Type B pancreatic cell (in vitro differentiated cells): Measurements from ENCODE around the gene CERS1. TPM values are rescaled to one million over a fixed set of nuclear protein-coding genes. Genes with fewer than 3 reads are reported as not detected.

Experiments
- DNase-seq: peaks from one replicate; pipeline ENCODE4 v3.0.0; 2021; ENCODE audit warnings: mixed read lengths; ENCODE audit not compliant: unreplicated experiment; ENCODE audit errors: extremely low spot score
- H3K27ac Mint-ChIP-seq: 2 replicates; pipeline ENCODE4 v1.8.0; 2021; ENCODE audit warnings: mild to moderate bottlenecking, mixed read lengths
- H3K27me3 Mint-ChIP-seq: 2 replicates; pipeline ENCODE4 v1.8.0; 2021; ENCODE audit warnings: mixed read lengths
- H3K36me3 Mint-ChIP-seq: 2 replicates; pipeline ENCODE4 v1.8.0; 2021; ENCODE audit warnings: mixed read lengths
- H3K4me1 Mint-ChIP-seq: one replicate; pipeline ENCODE4 v1.8.0; 2021; ENCODE audit warnings: mixed read lengths; ENCODE audit not compliant: unreplicated experiment
- H3K4me3 Mint-ChIP-seq: 2 replicates; pipeline ENCODE4 v1.8.0; 2021; ENCODE audit warnings: mild to moderate bottlenecking, mixed read lengths
- H3K9me3 Mint-ChIP-seq: 2 replicates; pipeline ENCODE4 v1.8.0; 2021; ENCODE audit warnings: mixed read lengths
- CTCF ChIP-seq: fragments of 200-600 bp; sonication (generic); conservative IDR thresholded peaks from 2 replicates; pipeline ENCODE4 v1.5.0; 2021; ENCODE audit warnings: antibody characterized with exemption, mild to moderate bottlenecking
- total RNA-seq: library from RNA; stranded (reverse); gene quantifications from 2 replicates; pipeline ENCODE4 v1.2.1, GENCODE V29; 2021; ENCODE audit warnings: low replicate concordance

Gene CERS1
- total RNA-seq, 1 donor from 2014 or later: 14.8 TPM

- no peak overlapping the region for H3K27ac Mint-ChIP-seq
- TF ChIP-seq CTCF: no peak
- peaks cover 28% of the 10 kb centered on the region for H3K36me3 Mint-ChIP-seq
- no peaks in the 10 kb centered on the region for H3K4me1 Mint-ChIP-seq
- peaks cover 5% of the 10 kb centered on the region for H3K9me3 Mint-ChIP-seq
- H3K4me3 Mint-ChIP-seq: no peak overlapping the region
- H3K27me3 Mint-ChIP-seq: no peaks in the 10 kb centered on the region
- DNase-seq: no peak
Observed at GRCh38 chr19:18878858-18879578, 16.9 kb downstream of the CERS1 start.

- no peak for TF ChIP-seq CTCF
- H3K27me3 Mint-ChIP-seq: no peaks in the 10 kb centered on the region
Observed at GRCh38 chr19:18878058-18878797, 17.7 kb downstream of the CERS1 start.

GRCh38 chr19:18876865-18877264 lies 19.1 kb downstream of the CERS1 start:
- Mint-ChIP-seq H3K36me3 (peaks cover 32% of the 10 kb centered on the region), H3K4me1 (peaks cover 3% of the 10 kb centered on the region), H3K9me3 (peaks cover 5% of the 10 kb centered on the region), H3K27ac (no peak overlapping the region), H3K4me3 (no peak overlapping the region), H3K27me3 (no peaks in the 10 kb centered on the region)
- no peak for DNase-seq
- no peak for TF ChIP-seq CTCF

More at GRCh38 chr19:18878058-18878797, 17.7 kb downstream of the CERS1 start:
- no peaks in the 10 kb centered on the region for H3K4me1 Mint-ChIP-seq
- peaks cover 5% of the 10 kb centered on the region for H3K9me3 Mint-ChIP-seq
- H3K4me3 Mint-ChIP-seq: no peak overlapping the region
- peaks cover 28% of the 10 kb centered on the region for H3K36me3 Mint-ChIP-seq
- DNase-seq: no peak
- H3K27ac Mint-ChIP-seq: no peak overlapping the region

GRCh38 chr19:18875726-18876125 lies 20.2 kb downstream of the CERS1 start:
- Mint-ChIP-seq H3K4me3 (no peak overlapping the region), H3K27me3 (no peaks in the 10 kb centered on the region), H3K36me3 (peaks cover 31% of the 10 kb centered on the region), H3K27ac (no peak overlapping the region), H3K4me1 (peaks cover 8% of the 10 kb centered on the region), H3K9me3 (peaks cover 5% of the 10 kb centered on the region)
- no peak for TF ChIP-seq CTCF
- no peak for DNase-seq

- peaks cover 19% of the 10 kb centered on the region for H3K36me3 Mint-ChIP-seq
- DNase-seq: no peak
- TF ChIP-seq CTCF: no peak
- H3K9me3 Mint-ChIP-seq: no peaks in the 10 kb centered on the region
- peaks cover 8% of the 10 kb centered on the region for H3K4me1 Mint-ChIP-seq
- H3K27ac Mint-ChIP-seq: peak overlapping the region; percentile 44
- H3K4me3 Mint-ChIP-seq: no peak overlapping the region
- H3K27me3 Mint-ChIP-seq: no peaks in the 10 kb centered on the region
Observed at GRCh38 chr19:18871543-18871942, 24.4 kb downstream of the CERS1 start.
